Kidney (tissue), 14 donors: ENCODE measurements around the gene NUP210. TPM values are rescaled to one million over a fixed set of nuclear protein-coding genes. Genes with fewer than 3 reads are reported as not detected.

Source experiments
- DNase-seq, 5 donors: peaks; one replicate each; pipeline ENCODE4 v3.0.0-alpha.2; 2013 to 2020
- FAIRE-seq: peaks from 2 replicates; lab custom pipeline; 2012; peaks lifted over from hg19 to GRCh38; lab: Jason Lieb, UNC
- H3K27ac ChIP-seq, 2 donors: one replicate each; pipeline ENCODE4 v1.7.0; 2013; ENCODE audit warnings: low read depth in 2 of 2, low read length in 2 of 2, inconsistent platforms in 1 of 2
- H3K27me3 ChIP-seq: one replicate; pipeline ENCODE4 v1.7.1; 2013; ENCODE audit warnings: low read length, inconsistent platforms; ENCODE audit not compliant: control insufficient read depth, insufficient read depth
- H3K36me3 ChIP-seq, 3 donors: one replicate each; pipeline versions ENCODE4 v1.7.0 to v1.7.1; 2013; ENCODE audit warnings: low read length in 3 of 3, control low read depth in 1 of 3, inconsistent platforms in 1 of 3; ENCODE audit not compliant: insufficient read depth in 3 of 3, control insufficient read depth in 2 of 3
- H3K4me1 ChIP-seq, 3 donors: one replicate each; pipeline versions ENCODE4 v1.7.0 to v1.7.1; 2013; ENCODE audit warnings: low read length in 3 of 3, inconsistent platforms in 1 of 3, low read depth in 1 of 3; ENCODE audit not compliant: control insufficient read depth in 2 of 3, insufficient read depth in 2 of 3
- H3K4me3 ChIP-seq, 3 donors: one replicate each; pipeline versions ENCODE4 v1.7.0 to v1.8.1; 2013; ENCODE audit warnings: low read length in 3 of 3, control low read depth in 1 of 3, inconsistent platforms in 1 of 3
- H3K9ac ChIP-seq, 3 donors: one replicate each; pipeline versions ENCODE4 v1.7.0 to v1.7.1; 2013; ENCODE audit warnings: low read length in 3 of 3, control low read depth in 1 of 3, inconsistent platforms in 1 of 3
- H3K9me3 ChIP-seq, 3 donors: one replicate each; pipeline versions ENCODE4 v1.7.0 to v1.7.1; 2013; ENCODE audit warnings: low read length in 3 of 3, control low read depth in 1 of 3, inconsistent platforms in 1 of 3; ENCODE audit not compliant: control insufficient read depth in 2 of 3, insufficient read depth in 1 of 3
- CTCF ChIP-seq: IDR thresholded peaks from 3 replicates; pipeline ENCODE4 v1.5.1; 2012; ENCODE audit warnings: mild to moderate bottlenecking, moderate library complexity, borderline replicate concordance; ENCODE audit not compliant: insufficient read depth; ENCODE audit errors: extremely low read depth
- intact Hi-C: fragments of 100-400 bp; cut with DNase I; formaldehyde crosslinking; loops from one replicate; pipeline ENCODE4 v1.11.1; 2022
- polyA plus RNA-seq: library from polyadenylated mRNA; stranded (reverse); fragments of 350-450 nt; fragmentation: Illumina TruSeq; extraction: RNeasy Lipid Tissue Mini Kit (QIAGEN cat#74804); gene quantifications from one replicate; pipeline ENCODE4 v1.2.3, GENCODE V29; 2014; ENCODE audit warnings: low read depth, low replicate concordance; ENCODE audit not compliant: insufficient read depth
- total RNA-seq: library from RNA; stranded (reverse); fragmentation: NEBNext Ultra II Directional; extraction: Animal tissue kit (Norgen Biotek cat#: 25700); gene quantifications from one replicate; pipeline ENCODE4 v1.2.1, GENCODE V29; 2021
- donor health status: control.
- donor health status: control.
- donor health status: control.
- donor health status: control.
- donor health status: control.
- donor health status: DM: yes; HTN: yes; CAD: no.
- donor health status: Normal renal cell carcinoma (clear cell type).

NUP210 gene
- total and polyA plus RNA-seq, 2 donors from 2014 or later, result 5.6 to 22.9 TPM

- no peak for TF ChIP-seq CTCF
- H3K9me3 ChIP-seq, result peaks cover 0 to 3% (median 0%) of the 10 kb centered on the region in 3 donors
- no peaks in the 10 kb centered on the region for H3K27me3 ChIP-seq
- H3K27ac ChIP-seq, result no peak overlapping the region
- no peak overlapping the region for H3K9ac ChIP-seq
- H3K4me3 ChIP-seq, result no peak overlapping the region
- peaks cover 0 to 4% (median 0%) of the 10 kb centered on the region in 3 donors for H3K4me1 ChIP-seq
- intact Hi-C loops, result no loop called here
- FAIRE-seq, result no peak
- H3K36me3 ChIP-seq, result peaks cover 0 to 4% (median 0%) of the 10 kb centered on the region in 3 donors
- no peak for DNase-seq
Observed at GRCh38 chr3:13400114-13400673, 19.9 kb downstream of the NUP210 start.

- Histone ChIP-seq H3K9ac (no peak overlapping the region), H3K4me3 (no peak overlapping the region), H3K27ac (no peak overlapping the region), H3K9me3 (peaks cover 0 to 3% (median 0%) of the 10 kb centered on the region in 3 donors), H3K4me1 (peaks cover 0 to 4% (median 0%) of the 10 kb centered on the region in 3 donors), H3K36me3 (peaks cover 0 to 6% (median 0%) of the 10 kb centered on the region in 3 donors), H3K27me3 (no peaks in the 10 kb centered on the region)
- intact Hi-C loops, result no loop called here
- TF ChIP-seq CTCF, result no peak
- FAIRE-seq (no peak), DNase-seq (no peak)
Observed at GRCh38 chr3:13399603-13400002, 20.5 kb downstream of the NUP210 start.

- H3K36me3 ChIP-seq, result peaks cover 0 to 6% (median 0%) of the 10 kb centered on the region in 3 donors
- peaks cover 0 to 10% (median 0%) of the 10 kb centered on the region in 3 donors for H3K4me1 ChIP-seq
- no peak for DNase-seq
- intact Hi-C loops, result no loop called here
- no peak for TF ChIP-seq CTCF
- peak overlapping the region in 1 of 2 donors; percentile 24 for H3K27ac ChIP-seq
- H3K4me3 ChIP-seq, result no peak overlapping the region
- no peak for FAIRE-seq
- H3K27me3 ChIP-seq, result no peaks in the 10 kb centered on the region
- H3K9ac ChIP-seq, result no peak overlapping the region
- H3K9me3 ChIP-seq, result no peaks in the 10 kb centered on the region
Observed at GRCh38 chr3:13397316-13397715, 22.8 kb downstream of the NUP210 start.
